Heart left ventricle (tissue), 16 donors: ENCODE results near the gene RACK1. TPM values are rescaled to one million over a fixed set of nuclear protein-coding genes. Genes with fewer than 3 reads are reported as not detected.
A peak's percentile ranks its signal among the peaks of the same experiment; 100 is the strongest.

Experiments
- ATAC-seq, 4 donors: fragments of 200-7000 bp; cut with Tn5 transposase; one replicate each; pipeline ENCODE4 v1.9.1; 2020 to 2022; ENCODE audit warnings: moderate library complexity in 4 of 4, mild to moderate bottlenecking in 3 of 4, moderate number of reproducible peaks in 1 of 4
- DNase-seq, 5 donors: peaks; one replicate each; pipeline ENCODE4 v3.0.0-alpha.2; 2020
- H3K27ac ChIP-seq, 12 donors: fragments of 200-600 bp; sonication (generic) in 4 of 12; one replicate each; pipeline versions ENCODE4 v1.5.0 to v1.8.0; 2016 to 2022; ENCODE audit warnings: mild to moderate bottlenecking in 2 of 12
- H3K27me3 ChIP-seq, 9 donors: fragments of 200-600 bp; sonication (generic) in 2 of 9; one replicate each; pipeline versions ENCODE4 v1.5.1 to v1.8.0; 2016 to 2022; ENCODE audit warnings: mild to moderate bottlenecking in 3 of 9
- H3K36me3 ChIP-seq, 9 donors: fragments of 200-600 bp; sonication (generic) in 2 of 9; one replicate each; pipeline versions ENCODE4 v1.5.0 to v1.8.0; 2018 to 2022; ENCODE audit warnings: mild to moderate bottlenecking in 2 of 9
- H3K4me1 ChIP-seq, 12 donors: fragments of 200-600 bp; sonication (generic) in 4 of 12; one replicate each; pipeline versions ENCODE4 v1.5.0 to v1.8.0; 2016 to 2022; ENCODE audit warnings: mild to moderate bottlenecking in 3 of 12
- H3K4me3 ChIP-seq, 12 donors: fragments of 200-600 bp; sonication (generic) in 4 of 12; one replicate each; pipeline versions ENCODE4 v1.5.0 to v1.8.0; 2017 to 2022; ENCODE audit warnings: mild to moderate bottlenecking in 9 of 12, moderate library complexity in 4 of 12
- H3K9me3 ChIP-seq, 12 donors: fragments of 200-600 bp; sonication (generic) in 4 of 12; one replicate each; pipeline versions ENCODE4 v1.5.0 to v1.8.0; 2016 to 2022; ENCODE audit warnings: mild to moderate bottlenecking in 1 of 12
- CTCF ChIP-seq, 12 donors: fragments of 200-600 bp; sonication (generic) in 4 of 12; IDR thresholded peaks; one replicate each; pipeline versions ENCODE4 v1.5.0 to v1.8.0; 2018 to 2022; ENCODE audit warnings: antibody characterized with exemption in 12 of 12, mild to moderate bottlenecking in 5 of 12
- POLR2A ChIP-seq, 2 donors: fragments of 450-650 bp; IDR thresholded peaks; one replicate each; pipeline ENCODE4 v1.6.1; 2017; ENCODE audit warnings: antibody characterized with exemption in 2 of 2, mild to moderate bottlenecking in 2 of 2, moderate library complexity in 2 of 2
- WGBS, 4 donors: extraction: QIAGEN DNeasy Blood & Tissue Kit in 2 of 4; methylation state at CpG; one replicate each; pipeline versions ENCODE4 v1.1.5 to v1.1.7; 2013 to 2018; 5-methylcytosine and 5-hydroxymethylcytosine counted together
- intact Hi-C, 10 donors: fragments of 100-400 bp; cut with DNase I; formaldehyde crosslinking; loops; one replicate each; pipeline versions ENCODE4 v1.11.1 to v1.14.2; 2022
- polyA plus RNA-seq, 2 donors: library from polyadenylated mRNA; stranded (reverse); fragments of 200-250 nt; gene quantifications; one replicate each; pipeline ENCODE4 v1.2.3, GENCODE V29; 2013
- total RNA-seq, 9 donors: library from RNA; depleted of rRNA in 2 of 9; stranded (reverse); fragments of >200 nt in 2 of 9; fragmentation: NEBNext Ultra II Directional in 3 of 9; extraction: Animal tissue kit (Norgen Biotek cat#: 25700) in 3 of 9; gene quantifications; one replicate each; pipeline versions ENCODE4 v1.1.0 to v1.2.4, GENCODE V29; 2016 to 2023
- donor health status: ischemic (EF 13 %, LVEDD 7.1; RV severe dilation, severe dysfunction).
- donor health status: healthy with polysubstance abuse.
- donor health status: DM: no; HTN: yes; CAD: no.
- donor health status: DM: no; HTN: no; CAD: no.
- donor health status: ischemic (EF 25% LVEDD 6.9; RV normal size, moderate dysfunction).
- donor health status: ischemic (EF 25% LVEDD 5.7; RV mildly dilated, moderate dysfunction).
- donor health status: healthy.
- donor health status: DM: yes; HTN: yes; CAD: no.
- donor health status: ischemic (EF 35%, LVEDD 5.7; RV mildly dilated, moderate dysfunction).
- donor health status: nonischemic (EF 11% LVEDD 7.7; RV severe dilation, severe dysfunction).
- donor health status: DM: yes; HTN: yes; CAD: no.
- donor health status: PGD.
- donor health status: ischemic (EF 29% LVEDD 5.4; RV normal size, mild dysfunction).
- donor health status: nonischemic (EF 23%, LVEDD 6.1; RV moderate dilation, normal function).

Gene RACK1
- total and polyA plus RNA-seq, 11 donors = 560 to 2,287 (median 862) TPM

DNA sequence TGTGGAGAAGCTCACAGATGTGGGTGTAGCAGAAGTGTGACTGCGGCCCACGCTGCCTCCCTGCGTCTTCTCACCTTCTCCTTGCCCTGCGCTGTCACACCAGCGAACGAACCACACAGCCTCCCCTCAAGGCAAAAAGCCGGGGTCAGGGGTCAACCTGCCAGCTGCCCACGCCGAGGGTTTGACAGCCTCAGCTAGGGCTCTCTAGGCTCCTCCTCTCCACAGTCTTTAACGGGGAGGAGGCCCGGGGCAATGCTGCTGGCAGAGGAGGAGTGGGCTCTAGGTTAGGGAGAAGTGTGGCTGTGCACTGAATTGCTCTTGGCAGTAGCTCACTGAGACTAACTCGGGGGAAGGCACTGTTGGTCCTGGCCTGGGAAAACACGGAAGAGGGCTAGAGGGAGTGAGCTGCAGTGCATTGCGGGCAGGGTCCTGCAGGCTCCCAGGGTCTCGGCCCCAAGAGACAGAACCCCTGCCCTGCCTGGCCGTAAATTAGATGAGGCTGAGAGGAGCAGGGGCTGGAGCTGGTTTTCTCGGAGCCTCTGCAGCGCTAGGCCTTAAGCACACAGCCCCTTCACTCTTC is 21.5 kb upstream of the RACK1 start:
- DNase-seq (no peak), ATAC-seq (no peak)
- Histone ChIP-seq H3K27ac (no peak overlapping the region), H3K9me3 (no peaks in the 10 kb centered on the region), H3K4me1 (peaks cover 0 to 16% (median 5%) of the 10 kb centered on the region in 12 donors), H3K27me3 (no peaks in the 10 kb centered on the region), H3K36me3 (peaks cover 0 to 16% (median 14%) of the 10 kb centered on the region in 9 donors), H3K4me3 (no peak overlapping the region)
- 81 to 85% (median 83%) methylated on average over 18 of the region's 18 CpGs for WGBS, 4 donors
- intact Hi-C loops = no loop called here
- TF ChIP-seq CTCF (IDR thresholded peaks at IDR 0.05) (no peak), POLR2A (IDR thresholded peaks at IDR 0.05) (no peak)

DNA sequence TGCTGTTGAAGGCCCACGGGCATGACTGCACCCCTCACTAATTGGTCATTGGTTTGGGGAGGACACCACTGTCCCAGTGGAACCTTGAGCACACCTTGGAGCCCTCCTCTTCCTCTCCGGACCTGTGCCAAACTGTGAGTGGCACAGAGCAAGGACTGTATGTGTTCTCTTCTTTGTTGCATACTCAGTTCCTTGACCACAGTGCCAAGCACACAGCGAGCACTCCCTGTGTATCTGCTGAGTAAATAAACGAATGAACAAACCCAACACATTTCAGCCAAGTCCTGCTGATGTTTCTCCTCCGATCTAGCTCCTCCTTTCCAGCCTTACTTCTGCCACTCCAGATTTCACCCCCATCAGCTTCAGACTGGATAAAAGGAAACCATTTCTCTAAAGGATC is 19.9 kb upstream of the RACK1 start:
- DNase-seq = no peak
- peak overlapping the region in 1 of 12 donors; percentile 92 for H3K27ac ChIP-seq
- WGBS, 4 donors = 72 to 91% (median 82%) methylated on average over 5 of the region's 5 CpGs

GRCh38 chr5:181261320-181262049 is 17.8 kb upstream of the RACK1 start:
- ATAC-seq = peak; percentile 40 to 76 (median 73)
- peak overlapping the region; percentile 92 to 100 (median 98) for H3K27ac ChIP-seq
- intact Hi-C loops = loop anchor here in 8 of 10 donors (1.0 to 5.0 kb wide), 7 partner anchors 15 to 79 kb away; partner anchors contain the start of gene TRIM41 (in 3 of the 8)
- peaks cover 5 to 53% (median 41%) of the 10 kb centered on the region in 12 donors for H3K4me1 ChIP-seq
- peak; percentile 77 to 87 (median 84) for DNase-seq
- TF ChIP-seq CTCF (IDR thresholded peaks at IDR 0.05) (no peak), POLR2A (IDR thresholded peaks at IDR 0.05) (peak in 1 of 2 donors; percentile 61)
- H3K4me3 ChIP-seq = peak overlapping the region; percentile 69 to 100 (median 93)
- H3K9me3 ChIP-seq = no peaks in the 10 kb centered on the region
- H3K27me3 ChIP-seq = no peaks in the 10 kb centered on the region
- 0 to 1% (median 0%) methylated on average over 23 to 59 of the region's 59 CpGs for WGBS, 4 donors
- peaks cover 0 to 27% (median 21%) of the 10 kb centered on the region in 9 donors for H3K36me3 ChIP-seq

More for the DNA sequence above, 19.9 kb upstream of the RACK1 start:
- no peak for TF ChIP-seq POLR2A (IDR thresholded peaks at IDR 0.05)
- no peak for TF ChIP-seq CTCF (IDR thresholded peaks at IDR 0.05)
- H3K4me3 ChIP-seq = no peak overlapping the region
- no peaks in the 10 kb centered on the region for H3K27me3 ChIP-seq
- intact Hi-C loops = loop anchor here in 7 of 10 donors (5.0 kb wide), 4 partner anchors 41 to 81 kb away; partner anchors contain the start of gene TRIM41 (in 2 of the 7)
- no peak for ATAC-seq
- H3K4me1 ChIP-seq = peaks cover 3 to 32% (median 21%) of the 10 kb centered on the region in 12 donors
- H3K9me3 ChIP-seq = no peaks in the 10 kb centered on the region
- peaks cover 0 to 16% (median 14%) of the 10 kb centered on the region in 9 donors for H3K36me3 ChIP-seq
